22Rv1 (cell line): ENCODE data around the gene AHNAK.

Source experiments
- ZFX ChIP-seq: fragments of 450-650 bp; IDR thresholded peaks from 2 replicates; pipeline ENCODE4 v1.6.1; 2017; ENCODE audit warnings: antibody characterized with exemption, borderline replicate concordance
- TF ChIP-seq, protein P1 (sequence below): fragments of 450-650 bp; IDR thresholded peaks from 2 replicates; pipeline ENCODE4 v1.5.1; 2017; ENCODE audit warnings: mild to moderate bottlenecking

DNA sequence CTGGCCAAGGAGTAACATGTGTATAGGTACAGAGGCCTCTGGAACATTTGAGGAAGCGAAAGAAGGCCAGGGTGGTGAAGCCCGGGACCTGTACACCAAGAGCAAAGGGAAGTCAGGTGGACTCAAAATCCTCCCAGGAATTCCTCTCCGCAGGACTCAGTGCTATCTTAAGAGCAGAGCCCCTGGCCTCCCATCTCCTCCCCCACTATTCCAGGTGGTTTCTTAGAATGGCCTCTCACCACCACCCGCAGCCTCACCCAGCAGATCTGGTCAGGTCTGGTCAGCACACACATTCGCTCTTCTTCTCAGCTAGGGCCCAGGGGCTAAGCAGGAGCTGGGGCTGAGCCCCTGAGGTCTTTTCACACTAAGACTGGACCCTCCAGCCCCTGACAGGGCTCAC is 68.7 kb downstream of the AHNAK start:
- TF ChIP-seq, protein P1, sequence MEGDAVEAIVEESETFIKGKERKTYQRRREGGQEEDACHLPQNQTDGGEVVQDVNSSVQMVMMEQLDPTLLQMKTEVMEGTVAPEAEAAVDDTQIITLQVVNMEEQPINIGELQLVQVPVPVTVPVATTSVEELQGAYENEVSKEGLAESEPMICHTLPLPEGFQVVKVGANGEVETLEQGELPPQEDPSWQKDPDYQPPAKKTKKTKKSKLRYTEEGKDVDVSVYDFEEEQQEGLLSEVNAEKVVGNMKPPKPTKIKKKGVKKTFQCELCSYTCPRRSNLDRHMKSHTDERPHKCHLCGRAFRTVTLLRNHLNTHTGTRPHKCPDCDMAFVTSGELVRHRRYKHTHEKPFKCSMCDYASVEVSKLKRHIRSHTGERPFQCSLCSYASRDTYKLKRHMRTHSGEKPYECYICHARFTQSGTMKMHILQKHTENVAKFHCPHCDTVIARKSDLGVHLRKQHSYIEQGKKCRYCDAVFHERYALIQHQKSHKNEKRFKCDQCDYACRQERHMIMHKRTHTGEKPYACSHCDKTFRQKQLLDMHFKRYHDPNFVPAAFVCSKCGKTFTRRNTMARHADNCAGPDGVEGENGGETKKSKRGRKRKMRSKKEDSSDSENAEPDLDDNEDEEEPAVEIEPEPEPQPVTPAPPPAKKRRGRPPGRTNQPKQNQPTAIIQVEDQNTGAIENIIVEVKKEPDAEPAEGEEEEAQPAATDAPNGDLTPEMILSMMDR = no peak
- no peak for TF ChIP-seq ZFX
